ENCODE measurements around the gene MAPK8IP1. TPM values are rescaled to one million over a fixed set of nuclear protein-coding genes. Genes with fewer than 3 reads are reported as not detected.
A peak's percentile ranks its signal among the peaks of the same experiment; 100 is the strongest.

Gene MAPK8IP1
- total and polyA plus RNA-seq, 7 donors, result 0.53 to 2.6 (median 1.3) TPM

DNA sequence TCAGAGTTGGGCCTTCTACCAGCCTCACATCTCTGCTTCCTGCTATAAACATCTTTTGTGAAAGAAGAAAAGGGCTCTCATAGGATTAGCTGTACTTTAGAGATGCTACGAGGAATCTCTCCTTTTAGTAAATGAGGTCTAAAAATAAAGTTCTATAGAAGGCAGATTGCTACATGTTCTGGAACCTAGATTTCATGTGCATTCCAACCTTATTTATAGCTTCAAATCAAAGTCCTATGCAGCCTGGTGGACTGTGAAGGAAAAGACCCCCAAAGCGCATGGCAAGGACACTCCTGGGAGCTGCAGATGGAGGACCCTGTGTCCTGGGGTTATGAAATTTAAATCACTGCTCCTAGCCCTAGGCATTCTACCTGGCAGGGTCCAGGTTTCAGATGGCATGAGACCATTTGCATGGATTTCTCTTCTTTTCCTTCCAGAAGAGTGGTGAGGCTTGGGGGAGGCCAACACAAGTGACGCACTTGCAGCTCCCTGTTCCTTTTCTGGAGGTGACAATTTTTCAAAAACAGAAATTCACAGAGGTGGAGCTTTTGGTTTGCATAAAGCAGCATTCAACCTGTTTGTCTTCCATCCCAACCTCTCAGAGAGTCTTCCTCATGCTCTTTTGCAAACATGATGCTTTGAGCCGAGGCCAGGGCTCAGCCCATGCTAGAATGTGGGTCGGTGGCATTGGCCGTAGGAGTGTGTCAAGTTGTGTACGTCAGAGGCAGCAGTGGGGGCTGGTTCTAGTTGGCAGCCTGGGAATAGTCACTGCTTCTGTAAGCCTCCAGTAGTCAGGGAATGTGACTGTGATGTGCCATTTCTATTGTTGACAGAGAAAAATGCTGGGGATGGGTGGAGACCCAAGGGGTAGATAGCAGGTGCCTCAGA, 31.9 kb upstream of the MAPK8IP1 start:
- WGBS, 3 donors, result 42 to 57% (median 43%) methylated on average over 7 of the region's 7 CpGs
- ATAC-seq, result peak; percentile 41 to 63 (median 49)
- TF ChIP-seq, protein P1, sequence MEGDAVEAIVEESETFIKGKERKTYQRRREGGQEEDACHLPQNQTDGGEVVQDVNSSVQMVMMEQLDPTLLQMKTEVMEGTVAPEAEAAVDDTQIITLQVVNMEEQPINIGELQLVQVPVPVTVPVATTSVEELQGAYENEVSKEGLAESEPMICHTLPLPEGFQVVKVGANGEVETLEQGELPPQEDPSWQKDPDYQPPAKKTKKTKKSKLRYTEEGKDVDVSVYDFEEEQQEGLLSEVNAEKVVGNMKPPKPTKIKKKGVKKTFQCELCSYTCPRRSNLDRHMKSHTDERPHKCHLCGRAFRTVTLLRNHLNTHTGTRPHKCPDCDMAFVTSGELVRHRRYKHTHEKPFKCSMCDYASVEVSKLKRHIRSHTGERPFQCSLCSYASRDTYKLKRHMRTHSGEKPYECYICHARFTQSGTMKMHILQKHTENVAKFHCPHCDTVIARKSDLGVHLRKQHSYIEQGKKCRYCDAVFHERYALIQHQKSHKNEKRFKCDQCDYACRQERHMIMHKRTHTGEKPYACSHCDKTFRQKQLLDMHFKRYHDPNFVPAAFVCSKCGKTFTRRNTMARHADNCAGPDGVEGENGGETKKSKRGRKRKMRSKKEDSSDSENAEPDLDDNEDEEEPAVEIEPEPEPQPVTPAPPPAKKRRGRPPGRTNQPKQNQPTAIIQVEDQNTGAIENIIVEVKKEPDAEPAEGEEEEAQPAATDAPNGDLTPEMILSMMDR (IDR thresholded peaks at IDR 0.05), result no peak

DNA sequence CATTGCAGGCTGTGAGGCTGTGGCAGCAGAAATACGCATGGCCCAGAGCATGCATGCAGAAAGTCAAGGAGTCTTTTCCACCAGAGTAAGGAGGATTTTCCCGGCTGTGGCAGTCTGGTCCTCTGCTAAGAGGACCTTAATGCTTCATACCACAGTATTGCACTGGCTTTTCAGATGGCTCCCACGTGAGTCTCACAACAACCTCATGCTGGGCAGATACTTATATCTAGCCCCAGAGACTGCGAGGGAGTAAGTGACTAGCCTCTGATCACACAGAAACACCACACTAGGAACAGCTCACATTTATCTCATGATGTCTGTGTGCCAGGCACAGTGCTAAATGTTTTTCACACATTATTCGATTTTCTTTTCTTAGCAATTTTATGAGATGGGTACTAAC, 30.1 kb upstream of the MAPK8IP1 start:
- Histone ChIP-seq H3K36me3 (ENCODE audit: insufficient read depth in 1 of 2, low read depth in 1 of 2) (peaks cover 0 to 19% of the 10 kb centered on the region in 2 donors), H3K4me1 (peaks cover 97% of the 10 kb centered on the region), H3K9me3 (no peaks in the 10 kb centered on the region), H3K27me3 (ENCODE audit: insufficient read depth in 3 of 3, low read length in 2 of 3) (no peaks in the 10 kb centered on the region), H3K27ac (peak overlapping the region; percentile 96), H3K4me3 (no peak overlapping the region)
- TF ChIP-seq, protein P1 (IDR thresholded peaks at IDR 0.05), result no peak
- intact Hi-C loops (cut with DNase I), result no loop called here
- 59 to 70% (median 65%) methylated on average over 5 of the region's 5 CpGs for WGBS, 3 donors
- no peak for DNase-seq
- no peak for ATAC-seq

More for the DNA sequence above, 31.9 kb upstream of the MAPK8IP1 start:
- intact Hi-C loops (cut with DNase I), result no loop called here
- Histone ChIP-seq H3K4me3 (no peak overlapping the region), H3K9me3 (no peaks in the 10 kb centered on the region), H3K4me1 (peaks cover 97% of the 10 kb centered on the region), H3K27me3 (ENCODE audit: insufficient read depth in 3 of 3, low read length in 2 of 3) (no peaks in the 10 kb centered on the region), H3K36me3 (ENCODE audit: insufficient read depth in 1 of 2, low read depth in 1 of 2) (peaks cover 0 to 19% of the 10 kb centered on the region in 2 donors), H3K27ac (peak overlapping the region; percentile 96)
- peak; percentile 41 to 65 for DNase-seq

DNA sequence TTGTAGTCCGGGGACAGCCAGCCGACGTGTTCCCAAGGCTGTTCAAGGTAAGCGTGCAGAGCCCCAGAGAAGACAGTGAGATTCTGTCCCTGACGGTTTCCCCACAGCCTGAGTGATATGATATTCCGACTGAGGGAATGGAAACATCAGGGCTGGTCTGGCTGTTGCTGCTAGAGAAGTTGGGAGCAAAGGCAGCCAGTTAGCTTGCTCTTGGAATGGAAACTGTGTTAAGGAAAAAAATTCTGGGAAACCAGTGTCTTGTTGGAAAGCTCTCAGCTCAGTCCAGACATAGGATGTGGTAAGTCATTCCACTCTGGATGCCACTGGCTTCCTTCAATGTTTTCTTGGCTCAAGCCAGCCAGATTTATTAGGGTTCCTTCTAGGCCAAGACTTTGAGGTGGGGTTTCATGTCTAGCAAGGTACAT, 29.4 kb upstream of the MAPK8IP1 start:
- intact Hi-C loops (cut with DNase I), result no loop called here
- H3K27ac ChIP-seq, result peak overlapping the region; percentile 96
- no peak overlapping the region for H3K4me3 ChIP-seq
- ATAC-seq (no peak), DNase-seq (no peak)
- TF ChIP-seq, protein P1 (IDR thresholded peaks at IDR 0.05), result no peak
- peaks cover 0 to 23% of the 10 kb centered on the region in 2 donors for H3K36me3 ChIP-seq (ENCODE audit: insufficient read depth in 1 of 2, low read depth in 1 of 2)
- peaks cover 97% of the 10 kb centered on the region for H3K4me1 ChIP-seq
- H3K9me3 ChIP-seq, result no peaks in the 10 kb centered on the region
- WGBS, 3 donors, result 48 to 72% (median 61%) methylated on average over 6 of the region's 6 CpGs
- no peaks in the 10 kb centered on the region for H3K27me3 ChIP-seq (ENCODE audit: insufficient read depth in 3 of 3, low read length in 2 of 3)

DNA sequence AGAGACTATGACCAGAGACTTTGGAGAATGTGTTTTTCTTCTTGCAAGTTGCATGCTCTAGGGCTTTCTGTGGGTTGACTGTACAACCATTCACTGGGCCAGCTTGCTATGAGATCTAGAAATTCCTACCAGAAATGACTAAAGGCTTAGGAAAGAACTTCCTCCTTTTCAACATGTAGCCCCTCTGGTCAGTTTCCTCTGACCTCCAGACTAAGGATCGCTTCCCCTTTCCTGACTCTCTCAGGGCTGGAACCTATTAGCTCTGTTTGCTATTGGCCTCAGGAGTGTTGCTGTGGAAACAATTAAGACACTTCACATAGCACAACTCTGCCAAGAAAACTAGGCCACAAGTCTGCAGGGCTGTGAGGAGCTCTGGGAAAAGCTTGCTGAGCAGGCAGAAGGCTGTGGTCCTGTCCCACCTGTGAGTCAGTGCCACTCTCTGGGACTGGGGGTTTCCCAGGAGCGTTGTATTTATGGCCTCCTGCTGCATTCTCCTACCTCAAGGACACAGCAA, 27.4 kb upstream of the MAPK8IP1 start:
- Histone ChIP-seq H3K4me1 (peaks cover 86% of the 10 kb centered on the region), H3K27ac (peak overlapping the region; percentile 84), H3K36me3 (ENCODE audit: insufficient read depth in 1 of 2, low read depth in 1 of 2) (peaks cover 0 to 43% of the 10 kb centered on the region in 2 donors), H3K9me3 (no peaks in the 10 kb centered on the region), H3K27me3 (ENCODE audit: insufficient read depth in 3 of 3, low read length in 2 of 3) (no peaks in the 10 kb centered on the region), H3K4me3 (peak overlapping the region; percentile 19)
- intact Hi-C loops (cut with DNase I), result no loop called here
- TF ChIP-seq, protein P1 (IDR thresholded peaks at IDR 0.05), result no peak
- ATAC-seq (peak; percentile 54 to 78 (median 69)), DNase-seq (peak; percentile 52 to 78)
- 0 to 3% (median 0%) methylated on average over 2 of the region's 2 CpGs for WGBS, 3 donors
